Stimulated activated CD8-positive, alpha-beta memory T cell treated with anti-CD3 and anti-CD28 coated beads, Interleukin-15, amount 100 ng/mL, for 1 hour (primary cell): ENCODE results near the gene NGDN.
"Not testable (repeated sequence)": the region's sequence is repeated elsewhere in the genome, so short reads cannot be mapped to it uniquely, and the experiment has no call there.

Experiments
- DNase-seq: peaks from one replicate; pipeline ENCODE4 v3.0.0-alpha.2; 2020; ENCODE audit warnings: low read depth

NGDN gene

GRCh38 chr14:23469127-23469905 lies at the start of gene NGDN:
TSS of gene NGDN (plus strand) at chr14:23469703. CDS start at chr14:23469716, 13 bp downstream.
- peak; percentile 88 for DNase-seq

- DNase-seq = no peak
Observed at GRCh38 chr14:23421594-23421993, 47.9 kb upstream of the NGDN start.

- DNase-seq = no peak
Observed at GRCh38 chr14:23423657-23424056, 45.8 kb upstream of the NGDN start.

- no peak for DNase-seq
Observed at GRCh38 chr14:23425169-23425568, 44.3 kb upstream of the NGDN start.

GRCh38 chr14:23425798-23426197 lies 43.7 kb upstream of the NGDN start:
- DNase-seq = not testable (repeated sequence)

GRCh38 chr14:23428686-23429495 lies 40.6 kb upstream of the NGDN start:
- DNase-seq = no peak

GRCh38 chr14:23430016-23430722 lies 39.3 kb upstream of the NGDN start:
- DNase-seq = no peak

- no peak for DNase-seq
Observed at GRCh38 chr14:23430723-23431085, 38.8 kb upstream of the NGDN start.

- no peak for DNase-seq
Observed at GRCh38 chr14:23431486-23431885, 38.0 kb upstream of the NGDN start.

GRCh38 chr14:23432102-23432925 lies 37.2 kb upstream of the NGDN start:
- DNase-seq = no peak

- no peak for DNase-seq
Observed at GRCh38 chr14:23432946-23433345, 36.6 kb upstream of the NGDN start.

- DNase-seq = no peak
Observed at GRCh38 chr14:23433457-23433856, 36.0 kb upstream of the NGDN start.

- no peak for DNase-seq
Observed at GRCh38 chr14:23434488-23435222, 34.8 kb upstream of the NGDN start.

GRCh38 chr14:23435543-23436326 lies 33.8 kb upstream of the NGDN start, which contains the start of gene MYH7:
TSS of gene MYH7 (minus strand) at chr14:23435660. CDS start at chr14:23433732, 1,928 bp downstream.
- DNase-seq = no peak

- DNase-seq = no peak
Observed at GRCh38 chr14:23436327-23437132, 33.0 kb upstream of the NGDN start.

GRCh38 chr14:23437133-23438100 lies 32.1 kb upstream of the NGDN start:
- DNase-seq = no peak

- no peak for DNase-seq
Observed at GRCh38 chr14:23438101-23438971, 31.2 kb upstream of the NGDN start.
